ENCODE results near the gene PIM1.
"Not testable (repeated sequence)": the region's sequence is repeated elsewhere in the genome, so short reads cannot be mapped to it uniquely, and the experiment has no call there.

PIM1 gene

GRCh38 chr6:37177077-37177934 is 7.4 kb downstream of the PIM1 start:
- Histone ChIP-seq H3K27ac (ENCODE audit: insufficient read depth, low read length, poor library complexity, severe bottlenecking) (no peak overlapping the region), H3K4me1 (ENCODE audit: control insufficient read depth, insufficient read depth, low read length, poor library complexity, severe bottlenecking) (peaks cover 55% of the 10 kb centered on the region), H3K27me3 (replicated peaks; ENCODE audit: control insufficient read depth, insufficient read depth, low read length, poor library complexity, severe bottlenecking) (no peaks in the 10 kb centered on the region), H3K4me3 (ENCODE audit: insufficient read depth, low read depth, low read length, poor library complexity, severe bottlenecking) (no peak overlapping the region), H3K36me3 (ENCODE audit: control insufficient read depth, insufficient read depth, low read length) (peaks cover 24% of the 10 kb centered on the region), H3K9me3 (ENCODE audit: control insufficient read depth, low read length) (no peaks in the 10 kb centered on the region)
- no peak for DNase-seq

- DNase-seq = no peak
- H3K36me3 ChIP-seq (ENCODE audit: control insufficient read depth, insufficient read depth, low read length) = peaks cover 17% of the 10 kb centered on the region
- H3K27ac ChIP-seq (ENCODE audit: insufficient read depth, low read length, poor library complexity, severe bottlenecking) = no peak overlapping the region
- no peaks in the 10 kb centered on the region for H3K9me3 ChIP-seq (ENCODE audit: control insufficient read depth, low read length)
- H3K4me1 ChIP-seq (ENCODE audit: control insufficient read depth, insufficient read depth, low read length, poor library complexity, severe bottlenecking) = peaks cover 55% of the 10 kb centered on the region
- H3K27me3 ChIP-seq (replicated peaks; ENCODE audit: control insufficient read depth, insufficient read depth, low read length, poor library complexity, severe bottlenecking) = no peaks in the 10 kb centered on the region
- no peak overlapping the region for H3K4me3 ChIP-seq (ENCODE audit: insufficient read depth, low read depth, low read length, poor library complexity, severe bottlenecking)
Measured at GRCh38 chr6:37177935-37178517, 8.1 kb downstream of the PIM1 start.

GRCh38 chr6:37180075-37180474 is 10.1 kb downstream of the PIM1 start:
- peaks cover under 1% of the 10 kb centered on the region for H3K36me3 ChIP-seq (ENCODE audit: control insufficient read depth, insufficient read depth, low read length)
- H3K27me3 ChIP-seq (replicated peaks; ENCODE audit: control insufficient read depth, insufficient read depth, low read length, poor library complexity, severe bottlenecking) = no peaks in the 10 kb centered on the region
- no peak overlapping the region for H3K4me3 ChIP-seq (ENCODE audit: insufficient read depth, low read depth, low read length, poor library complexity, severe bottlenecking)
- no peak overlapping the region for H3K27ac ChIP-seq (ENCODE audit: insufficient read depth, low read length, poor library complexity, severe bottlenecking)
- peaks cover 44% of the 10 kb centered on the region for H3K4me1 ChIP-seq (ENCODE audit: control insufficient read depth, insufficient read depth, low read length, poor library complexity, severe bottlenecking)
- DNase-seq = no peak
- no peaks in the 10 kb centered on the region for H3K9me3 ChIP-seq (ENCODE audit: control insufficient read depth, low read length)

GRCh38 chr6:37180610-37181009 is 10.7 kb downstream of the PIM1 start:
- not testable (repeated sequence) for H3K27me3 ChIP-seq (replicated peaks; ENCODE audit: control insufficient read depth, insufficient read depth, low read length, poor library complexity, severe bottlenecking); H3K4me3 ChIP-seq (ENCODE audit: insufficient read depth, low read depth, low read length, poor library complexity, severe bottlenecking); H3K9me3 ChIP-seq (ENCODE audit: control insufficient read depth, low read length); H3K36me3 ChIP-seq (ENCODE audit: control insufficient read depth, insufficient read depth, low read length); H3K27ac ChIP-seq (ENCODE audit: insufficient read depth, low read length, poor library complexity, severe bottlenecking); DNase-seq
- H3K4me1 ChIP-seq (ENCODE audit: control insufficient read depth, insufficient read depth, low read length, poor library complexity, severe bottlenecking) = peaks cover 39% of the 10 kb centered on the region

- Histone ChIP-seq H3K4me3 (ENCODE audit: insufficient read depth, low read depth, low read length, poor library complexity, severe bottlenecking) (no peak overlapping the region), H3K27ac (ENCODE audit: insufficient read depth, low read length, poor library complexity, severe bottlenecking) (peak overlapping the region; percentile 59), H3K4me1 (ENCODE audit: control insufficient read depth, insufficient read depth, low read length, poor library complexity, severe bottlenecking) (peaks cover 36% of the 10 kb centered on the region), H3K9me3 (ENCODE audit: control insufficient read depth, low read length) (no peaks in the 10 kb centered on the region), H3K27me3 (replicated peaks; ENCODE audit: control insufficient read depth, insufficient read depth, low read length, poor library complexity, severe bottlenecking) (no peaks in the 10 kb centered on the region), H3K36me3 (ENCODE audit: control insufficient read depth, insufficient read depth, low read length) (no peaks in the 10 kb centered on the region)
- peak; percentile 33 to 40 (median 37) for DNase-seq
Measured at GRCh38 chr6:37182736-37183590, 13.0 kb downstream of the PIM1 start.

- not testable (repeated sequence) for H3K27me3 ChIP-seq (replicated peaks; ENCODE audit: control insufficient read depth, insufficient read depth, low read length, poor library complexity, severe bottlenecking); DNase-seq; H3K36me3 ChIP-seq (ENCODE audit: control insufficient read depth, insufficient read depth, low read length); H3K9me3 ChIP-seq (ENCODE audit: control insufficient read depth, low read length); H3K4me3 ChIP-seq (ENCODE audit: insufficient read depth, low read depth, low read length, poor library complexity, severe bottlenecking); H3K27ac ChIP-seq (ENCODE audit: insufficient read depth, low read length, poor library complexity, severe bottlenecking)
- H3K4me1 ChIP-seq (ENCODE audit: control insufficient read depth, insufficient read depth, low read length, poor library complexity, severe bottlenecking) = peaks cover 37% of the 10 kb centered on the region
Measured at GRCh38 chr6:37185949-37186720, 16.2 kb downstream of the PIM1 start.

GRCh38 chr6:37187321-37188022 is 17.5 kb downstream of the PIM1 start:
- DNase-seq = no peak
- no peak overlapping the region for H3K4me3 ChIP-seq (ENCODE audit: insufficient read depth, low read depth, low read length, poor library complexity, severe bottlenecking)
- no peaks in the 10 kb centered on the region for H3K27me3 ChIP-seq (replicated peaks; ENCODE audit: control insufficient read depth, insufficient read depth, low read length, poor library complexity, severe bottlenecking)
- peaks cover 31% of the 10 kb centered on the region for H3K4me1 ChIP-seq (ENCODE audit: control insufficient read depth, insufficient read depth, low read length, poor library complexity, severe bottlenecking)
- peak overlapping the region; percentile 4 for H3K27ac ChIP-seq (ENCODE audit: insufficient read depth, low read length, poor library complexity, severe bottlenecking)
- H3K36me3 ChIP-seq (ENCODE audit: control insufficient read depth, insufficient read depth, low read length) = no peaks in the 10 kb centered on the region
- H3K9me3 ChIP-seq (ENCODE audit: control insufficient read depth, low read length) = no peaks in the 10 kb centered on the region

GRCh38 chr6:37188962-37189510 is 19.1 kb downstream of the PIM1 start:
- no peaks in the 10 kb centered on the region for H3K27me3 ChIP-seq (replicated peaks; ENCODE audit: control insufficient read depth, insufficient read depth, low read length, poor library complexity, severe bottlenecking)
- no peaks in the 10 kb centered on the region for H3K36me3 ChIP-seq (ENCODE audit: control insufficient read depth, insufficient read depth, low read length)
- H3K27ac ChIP-seq (ENCODE audit: insufficient read depth, low read length, poor library complexity, severe bottlenecking) = no peak overlapping the region
- no peak for DNase-seq
- no peak overlapping the region for H3K4me3 ChIP-seq (ENCODE audit: insufficient read depth, low read depth, low read length, poor library complexity, severe bottlenecking)
- no peaks in the 10 kb centered on the region for H3K9me3 ChIP-seq (ENCODE audit: control insufficient read depth, low read length)
- peaks cover 19% of the 10 kb centered on the region for H3K4me1 ChIP-seq (ENCODE audit: control insufficient read depth, insufficient read depth, low read length, poor library complexity, severe bottlenecking)

GRCh38 chr6:37190159-37190535 is 20.2 kb downstream of the PIM1 start:
- H3K36me3 ChIP-seq (ENCODE audit: control insufficient read depth, insufficient read depth, low read length) = no peaks in the 10 kb centered on the region
- DNase-seq = no peak
- H3K4me3 ChIP-seq (ENCODE audit: insufficient read depth, low read depth, low read length, poor library complexity, severe bottlenecking) = no peak overlapping the region
- H3K4me1 ChIP-seq (ENCODE audit: control insufficient read depth, insufficient read depth, low read length, poor library complexity, severe bottlenecking) = peaks cover 17% of the 10 kb centered on the region
- no peaks in the 10 kb centered on the region for H3K27me3 ChIP-seq (replicated peaks; ENCODE audit: control insufficient read depth, insufficient read depth, low read length, poor library complexity, severe bottlenecking)
- no peak overlapping the region for H3K27ac ChIP-seq (ENCODE audit: insufficient read depth, low read length, poor library complexity, severe bottlenecking)
- no peaks in the 10 kb centered on the region for H3K9me3 ChIP-seq (ENCODE audit: control insufficient read depth, low read length)

All from effector memory CD4-positive, alpha-beta T cell (primary cell).